ENCODE results near the gene THSD7A. TPM values are rescaled to one million over a fixed set of nuclear protein-coding genes. Genes with fewer than 3 reads are reported as not detected.

The THSD7A gene
- total and polyA plus RNA-seq, 2 of the 4 experiments (the other 2 are of a cell fraction): 0.02 to 0.18 TPM

GRCh38 chr7:11376529-11376928, 455.5 kb downstream of the THSD7A start:
- no CpG with 5 or more reads among the region's 2 CpGs for WGBS, 2 experiments (ENCODE audit: extremely low coverage in 2 of 2, insufficient read length in 1 of 2)
- in situ Hi-C loops (cut with MboI; ENCODE audit: low sequenced_read_pairs): no loop called here

More at GRCh38 chr7:11376529-11376928, 455.5 kb downstream of the THSD7A start:
- Histone ChIP-seq H3K4me2 (ENCODE audit: low read depth, low read length) (no peak overlapping the region), H3K27ac (ENCODE audit: insufficient read depth, low read length) (no peak overlapping the region), H4K8ac (ENCODE audit: low read depth in 2 of 2, low read length in 2 of 2) (no peak overlapping the region), H3K56ac (ENCODE audit: extremely low read depth, insufficient read depth, low read length) (no peak overlapping the region), H2BK5ac (ENCODE audit: low read depth, low read length, poor library complexity, severe bottlenecking) (no peak overlapping the region), H3K9me3 (ENCODE audit: control insufficient read depth, insufficient read depth, low read length) (no peaks in the 10 kb centered on the region), H3K4me3 (ENCODE audit: insufficient read depth, low read depth, low read length) (no peak overlapping the region), H4K91ac (ENCODE audit: insufficient read depth, low read depth, low read length) (no peak overlapping the region), H3K9ac (ENCODE audit: low read depth, low read length) (no peak overlapping the region), H3K36me3 (ENCODE audit: control insufficient read depth, insufficient read depth, low read length) (no peaks in the 10 kb centered on the region), H3K9me1 (ENCODE audit: insufficient read depth, low read length) (no peaks in the 10 kb centered on the region), H3K23ac (ENCODE audit: low read depth, low read length) (no peak overlapping the region), H3K79me1 (ENCODE audit: low read depth in 1 of 2, low read length in 2 of 2) (no peaks in the 10 kb centered on the region), H4K20me1 (ENCODE audit: insufficient read depth, low read length) (no peaks in the 10 kb centered on the region), H2BK20ac (ENCODE audit: low read depth, low read length) (no peak overlapping the region), H4K5ac (ENCODE audit: low read depth, low read length) (no peak overlapping the region), H3K14ac (replicated peaks; ENCODE audit: low read depth, low read length) (no peak overlapping the region), H3K4me1 (ENCODE audit: control insufficient read depth, insufficient read depth, low read length) (no peaks in the 10 kb centered on the region), H3K4ac (ENCODE audit: low read depth, low read length) (no peak overlapping the region), H3K18ac (ENCODE audit: low read depth, low read length) (no peak overlapping the region), H2AK5ac (ENCODE audit: low read depth, low read length) (no peak overlapping the region), H2AFZ (replicated peaks; ENCODE audit: low read length, poor library complexity) (no peak overlapping the region), H2BK120ac (ENCODE audit: low read depth, low read length) (no peak overlapping the region), H3K27me3 (ENCODE audit: control insufficient read depth, insufficient read depth, low read length) (no peaks in the 10 kb centered on the region), H2AK9ac (replicated peaks; ENCODE audit: low read depth, low read length, poor library complexity) (no peak overlapping the region), H2BK15ac (ENCODE audit: low read depth, low read length) (no peak overlapping the region)
- CTCF ChIA-PET: no interaction called here
- intact Hi-C loops (cut with micrococcal nuclease): no loop called here
- dilution Hi-C loops (cut with HindIII; ENCODE audit: low sequenced_read_pairs, unreplicated experiment): no loop called here
- TF ChIP-seq SMC3 (IDR thresholded peaks at IDR 0.05; ENCODE audit: low read depth, low read length): no peak
- no TSS peak for BruUV-seq (replicated peaks)
- no peak for DNase-seq
- no peak for ATAC-seq (ENCODE audit: low read depth)
- POLR2A ChIA-PET (ENCODE audit: unreplicated experiment): no interaction called here

Measured in IMR-90 (cell line).